ENCODE results near the gene COX19. TPM values are rescaled to one million over a fixed set of nuclear protein-coding genes. Genes with fewer than 3 reads are reported as not detected.

Gene COX19
- polyA plus RNA-seq, 1 donor from 2014 or later = 16.0 TPM

DNA sequence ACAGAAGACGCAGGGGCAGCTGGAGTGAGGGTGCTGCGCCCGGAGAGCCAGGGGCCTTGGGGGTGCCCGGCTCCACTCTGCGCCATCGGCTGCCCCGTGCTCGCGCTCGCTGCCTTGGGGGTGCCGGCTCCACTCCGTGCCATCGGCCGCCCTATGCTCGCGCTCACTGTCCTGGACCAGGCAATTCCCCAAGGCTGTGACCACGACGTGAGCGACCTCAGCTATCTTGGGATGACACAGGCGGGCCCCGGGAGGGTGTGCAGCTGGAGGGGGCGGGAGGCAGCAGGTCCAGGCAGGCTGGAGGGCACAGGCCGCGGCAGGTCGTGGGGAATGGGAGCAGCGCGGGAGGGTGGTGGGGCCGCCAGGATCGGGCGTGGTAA lies 37.4 kb upstream of the COX19 start:
- no peak overlapping the region for H3K27ac ChIP-seq (ENCODE audit: low read length)
- H3F3A ChIP-seq (ENCODE audit: insufficient read depth, low read length, poor library complexity, severe bottlenecking) = no peaks in the 10 kb centered on the region
- peaks cover 18% of the 10 kb centered on the region for H4K20me1 ChIP-seq (ENCODE audit: insufficient read depth)
- no peak overlapping the region for H3K9ac ChIP-seq (ENCODE audit: low read length)
- no peaks in the 10 kb centered on the region for H3K9me2 ChIP-seq (ENCODE audit: insufficient read depth, low read length)
- no peaks in the 10 kb centered on the region for H3K9me3 ChIP-seq (ENCODE audit: low read length)
- TF ChIP-seq EZH2 (IDR thresholded peaks at IDR 0.05; ENCODE audit: borderline replicate concordance, insufficient read depth, low read length, poor library complexity, severe bottlenecking) = no peak
- no peak for TF ChIP-seq CTCF (IDR thresholded peaks at IDR 0.05; ENCODE audit: poor library complexity, severe bottlenecking)
- no peak for TF ChIP-seq REST (IDR thresholded peaks at IDR 0.05; ENCODE audit: borderline replicate concordance)
- TF ChIP-seq TAF1 (IDR thresholded peaks at IDR 0.05; ENCODE audit: low read depth) = no peak
- no peak for TF ChIP-seq RAD21 (conservative IDR thresholded peaks at IDR 0.05)
- TF ChIP-seq MXI1 (conservative IDR thresholded peaks at IDR 0.05; ENCODE audit: poor library complexity, severe bottlenecking) = no peak
- TF ChIP-seq POLR2AphosphoS5 (IDR thresholded peaks at IDR 0.05) = no peak
- TF ChIP-seq SMC3 (conservative IDR thresholded peaks at IDR 0.05; ENCODE audit: poor library complexity) = no peak
- no peak for TF ChIP-seq EP300 (conservative IDR thresholded peaks at IDR 0.05; ENCODE audit: poor library complexity, severe bottlenecking)
- peaks cover 11% of the 10 kb centered on the region for H3K36me3 ChIP-seq (ENCODE audit: insufficient read depth, low read length)
- H3K4me3 ChIP-seq (ENCODE audit: low read length) = no peak overlapping the region
- no peaks in the 10 kb centered on the region for H3K27me3 ChIP-seq (ENCODE audit: insufficient read depth, low read depth, low read length)
- peaks cover 5% of the 10 kb centered on the region for H3K79me2 ChIP-seq (replicated peaks; ENCODE audit: insufficient read depth, low read length)
- no peak overlapping the region for H2AFZ ChIP-seq (ENCODE audit: low read depth, low read length)
- no peak overlapping the region for H3K4me2 ChIP-seq (ENCODE audit: low read length)

DNA sequence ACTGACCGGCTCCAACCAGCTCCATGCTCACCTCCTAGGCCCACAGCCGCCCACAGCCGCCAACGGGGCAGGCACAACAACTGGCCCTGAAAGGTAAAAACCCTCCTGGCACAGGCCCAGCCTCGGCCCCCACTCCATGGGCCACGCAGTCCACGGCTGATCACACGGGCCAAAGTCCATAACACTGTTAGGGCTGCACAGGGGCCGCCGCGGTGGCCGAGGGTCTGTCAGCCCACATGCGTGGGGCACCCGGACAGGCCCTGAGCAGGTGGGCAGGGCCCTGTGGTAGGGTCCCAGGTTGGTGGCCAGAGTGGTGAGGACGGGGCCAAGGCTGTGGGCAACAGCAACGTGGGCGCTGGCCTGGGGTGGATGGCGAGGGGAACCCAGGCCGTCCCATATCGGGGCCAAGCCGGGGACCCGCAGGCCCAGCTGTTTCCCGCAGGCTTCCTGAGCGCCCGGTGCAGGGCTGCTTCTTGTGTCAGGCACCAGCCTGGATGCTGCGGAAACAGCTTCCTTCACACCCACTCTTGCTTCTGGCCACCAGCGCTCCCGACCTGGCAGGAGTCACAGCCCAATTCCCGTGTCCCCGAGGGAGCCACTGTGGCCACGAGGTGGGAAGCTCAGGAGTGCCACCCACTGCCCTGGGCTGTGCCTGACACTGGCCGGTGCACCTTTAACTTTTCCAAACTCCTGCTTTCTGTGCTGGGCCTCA lies 36.8 kb upstream of the COX19 start:
- TF ChIP-seq EZH2 (IDR thresholded peaks at IDR 0.05; ENCODE audit: borderline replicate concordance, insufficient read depth, low read length, poor library complexity, severe bottlenecking) (no peak), SMC3 (conservative IDR thresholded peaks at IDR 0.05; ENCODE audit: poor library complexity) (no peak), CTCF (IDR thresholded peaks at IDR 0.05; ENCODE audit: poor library complexity, severe bottlenecking) (no peak), REST (IDR thresholded peaks at IDR 0.05; ENCODE audit: borderline replicate concordance) (no peak), TAF1 (IDR thresholded peaks at IDR 0.05; ENCODE audit: low read depth) (no peak), POLR2AphosphoS5 (IDR thresholded peaks at IDR 0.05) (no peak), MXI1 (conservative IDR thresholded peaks at IDR 0.05; ENCODE audit: poor library complexity, severe bottlenecking) (no peak), EP300 (conservative IDR thresholded peaks at IDR 0.05; ENCODE audit: poor library complexity, severe bottlenecking) (no peak), RAD21 (conservative IDR thresholded peaks at IDR 0.05) (no peak)
- H3K4me2 ChIP-seq (ENCODE audit: low read length) = no peak overlapping the region
- H3F3A ChIP-seq (ENCODE audit: insufficient read depth, low read length, poor library complexity, severe bottlenecking) = no peaks in the 10 kb centered on the region
- H3K27ac ChIP-seq (ENCODE audit: low read length) = no peak overlapping the region
- peaks cover 11% of the 10 kb centered on the region for H3K36me3 ChIP-seq (ENCODE audit: insufficient read depth, low read length)
- H3K9ac ChIP-seq (ENCODE audit: low read length) = no peak overlapping the region
- H4K20me1 ChIP-seq (ENCODE audit: insufficient read depth) = peaks cover 12% of the 10 kb centered on the region
- H3K27me3 ChIP-seq (ENCODE audit: insufficient read depth, low read depth, low read length) = no peaks in the 10 kb centered on the region
- no peak overlapping the region for H2AFZ ChIP-seq (ENCODE audit: low read depth, low read length)
- no peaks in the 10 kb centered on the region for H3K9me2 ChIP-seq (ENCODE audit: insufficient read depth, low read length)
- H3K79me2 ChIP-seq (replicated peaks; ENCODE audit: insufficient read depth, low read length) = peaks cover 5% of the 10 kb centered on the region
- no peak overlapping the region for H3K4me3 ChIP-seq (ENCODE audit: low read length)
- no peaks in the 10 kb centered on the region for H3K9me3 ChIP-seq (ENCODE audit: low read length)

All from neural cell (in vitro differentiated cells).